GM12878 (cell line): ENCODE data around the gene KIF6. TPM values are rescaled to one million over a fixed set of nuclear protein-coding genes. Genes with fewer than 3 reads are reported as not detected.

ENCODE experiments used
- ATAC-seq: fragments of 200-7000 bp; cut with Tn5 transposase; 3 replicates; pipeline ENCODE4 v1.9.1; 2020; ENCODE audit warnings: mild to moderate bottlenecking, moderate library complexity
- BruUV-seq: library from RNA; stranded (reverse); fragments of 400-500 nt; replicated peaks from 2 replicates; lab custom pipeline; 2021; lab: Mats Ljungman, UMichigan
- CTCF ChIA-PET: fragments of 300-600 bp; sonication (Branson Sonifier 250); formaldehyde crosslinking; extraction: SDS; loops from one replicate; lab custom pipeline; 2021; ENCODE audit warnings: inconsistent platforms; lab: Yijun Ruan, JAX
- POLR2A ChIA-PET: fragments of 350-600 bp; formaldehyde crosslinking; extraction: SDS; loops from one replicate; lab custom pipeline; 2021; ENCODE audit warnings: inconsistent platforms; lab: Charles Lee
- RAD21 ChIA-PET: fragments of 300-600 bp; sonication (Branson Sonifier 250); formaldehyde crosslinking; loops from one replicate; lab custom pipeline; 2023; ENCODE audit warnings: antibody characterized with exemption; ENCODE audit not compliant: unreplicated experiment; lab: Charles Lee
- SMC1A ChIA-PET: fragments of 300-600 bp; sonication (Branson Sonifier 250); formaldehyde crosslinking; loops from one replicate; lab custom pipeline; 2023; ENCODE audit not compliant: unreplicated experiment, uncharacterized antibody; lab: Charles Lee
- DNase-seq: peaks from one replicate; pipeline ENCODE4 v3.0.0-alpha.2; 2011; ENCODE audit warnings: low read depth, low spot score
- FAIRE-seq: peaks from 3 replicates; lab custom pipeline; 2011; peaks lifted over from hg19 to GRCh38; lab: Jason Lieb, UNC
- H2AFZ ChIP-seq: 2 replicates; pipeline ENCODE4 v1.6.0; 2011; ENCODE audit warnings: low read depth, low read length, control low read depth; ENCODE audit not compliant: control insufficient read depth
- H3K27ac ChIP-seq: 2 replicates; pipeline ENCODE4 v1.5.1; 2011; ENCODE audit warnings: control low read depth; ENCODE audit not compliant: control insufficient read depth, insufficient read depth
- H3K27me3 ChIP-seq, 2 experiments: replicated peaks in 1 of 2; 2 replicates each; pipeline versions ENCODE4 v1.6.0 to v1.6.1; 2011; ENCODE audit warnings: low read length in 1 of 2; ENCODE audit not compliant: control insufficient read depth in 2 of 2, insufficient read depth in 2 of 2
- H3K36me3 ChIP-seq, 2 experiments: 2 replicates each; pipeline ENCODE4 v1.5.1; 2011; ENCODE audit warnings: low read length in 1 of 2; ENCODE audit not compliant: control insufficient read depth in 2 of 2, insufficient read depth in 2 of 2
- H3K4me1 ChIP-seq: 2 replicates; pipeline ENCODE4 v1.6.1; 2011; ENCODE audit warnings: mild to moderate bottlenecking, low read length, moderate library complexity, mixed read lengths; ENCODE audit not compliant: control insufficient read depth, insufficient read depth
- H3K4me2 ChIP-seq: 2 replicates; pipeline ENCODE4 v1.6.0; 2011; ENCODE audit warnings: control low read depth; ENCODE audit not compliant: control insufficient read depth, insufficient read depth
- H3K4me3 ChIP-seq: fragments of 200-600 bp; sonication (generic); 2 replicates; pipeline ENCODE4 v1.5.1; 2016
- H3K79me2 ChIP-seq: 2 replicates; pipeline ENCODE4 v1.6.0; 2011; ENCODE audit warnings: low read length; ENCODE audit not compliant: control insufficient read depth, insufficient read depth
- H3K9ac ChIP-seq: 2 replicates; pipeline ENCODE4 v1.8.0; 2011; ENCODE audit warnings: low read length, control low read depth, mixed read lengths; ENCODE audit not compliant: control insufficient read depth, insufficient read depth
- H3K9me3 ChIP-seq: replicated peaks from 3 replicates; pipeline ENCODE4 v1.5.1; 2011; ENCODE audit warnings: mild to moderate bottlenecking, low read length; ENCODE audit not compliant: control insufficient read depth, insufficient read depth
- H4K20me1 ChIP-seq: 2 replicates; pipeline ENCODE4 v1.6.0; 2011; ENCODE audit not compliant: control insufficient read depth, insufficient read depth
- CEBPB ChIP-seq, 2 experiments: fragments of 150-350 bp in 1 of 2; IDR thresholded peaks; 2 replicates each; pipeline ENCODE4 v1.6.1; 2012 to 2014; ENCODE audit warnings: low read depth in 2 of 2, low read length in 2 of 2, borderline replicate concordance in 1 of 2, inconsistent platforms in 1 of 2
- CREB1 ChIP-seq: IDR thresholded peaks from 2 replicates; pipeline ENCODE4 v1.6.1; 2012; ENCODE audit warnings: low read depth, mild to moderate bottlenecking, inconsistent platforms
- HCFC1 ChIP-seq: fragments of 150-350 bp; IDR thresholded peaks from 2 replicates; pipeline ENCODE4 v1.6.1; 2014; ENCODE audit warnings: low read length
- HDAC6 ChIP-seq: fragments of 200-600 bp; sonication (generic); IDR thresholded peaks from one replicate; pipeline ENCODE4 v1.8.0; 2017; ENCODE audit warnings: antibody characterized with exemption; ENCODE audit not compliant: unreplicated experiment
- IKZF2 ChIP-seq, 2 experiments: fragments of 450-650 bp; IDR thresholded peaks; 2 replicates each; pipeline ENCODE4 v1.6.1; 2017; ENCODE audit warnings: mild to moderate bottlenecking in 2 of 2, moderate library complexity in 2 of 2
- JUNB ChIP-seq: IDR thresholded peaks from 2 replicates; pipeline ENCODE4 v1.6.1; 2016; ENCODE audit warnings: antibody characterized with exemption, mild to moderate bottlenecking
- NFIC ChIP-seq: IDR thresholded peaks from 2 replicates; pipeline ENCODE4 v1.6.1; 2012; ENCODE audit warnings: low read depth, mild to moderate bottlenecking, inconsistent platforms, low read length, moderate library complexity
- POLR2A ChIP-seq: IDR thresholded peaks from 2 replicates; pipeline ENCODE4 v1.6.1; 2011; ENCODE audit warnings: low read depth, mild to moderate bottlenecking, low read length
- POLR2AphosphoS2 ChIP-seq: IDR thresholded peaks from 2 replicates; pipeline ENCODE4 v1.6.1; 2011; ENCODE audit warnings: low read depth, mild to moderate bottlenecking, low read length, improper control_type of control experiment, moderate library complexity
- RAD21 ChIP-seq: IDR thresholded peaks from 2 replicates; pipeline ENCODE4 v1.6.1; 2011; ENCODE audit warnings: mild to moderate bottlenecking, low read depth, low read length, moderate library complexity; ENCODE audit not compliant: insufficient read depth
- REST ChIP-seq: IDR thresholded peaks from 2 replicates; pipeline ENCODE4 v1.6.1; 2012; ENCODE audit warnings: mild to moderate bottlenecking, low read depth, low read length
- SIN3A ChIP-seq: IDR thresholded peaks from 2 replicates; pipeline ENCODE4 v1.6.1; 2012; ENCODE audit warnings: low read depth, low read length, improper control_type of control experiment
- TCF12 ChIP-seq: IDR thresholded peaks from 2 replicates; pipeline ENCODE4 v1.6.1; 2011; ENCODE audit warnings: low read depth, mild to moderate bottlenecking, low read length
- YBX1 ChIP-seq: fragments of 450-650 bp; IDR thresholded peaks from 2 replicates; pipeline ENCODE4 v1.6.1; 2016; ENCODE audit warnings: antibody characterized with exemption
- WGBS: methylation state at CpG from one replicate; pipeline ENCODE4 v1.1.6; 2016; ENCODE audit warnings: low lambda C conversion rate; ENCODE audit not compliant: insufficient replicate concordance, insufficient coverage; ENCODE audit errors: missing lambda C conversion rate; 5-methylcytosine and 5-hydroxymethylcytosine counted together
- in situ Hi-C: fragments of 300-500 bp; cut with MboI; formaldehyde crosslinking; loops from 9 replicates; pipeline ENCODE4 v1.14.3; 2018; ENCODE audit warnings: mixed read lengths
- intact Hi-C: fragments of 100-400 bp; cut with micrococcal nuclease; formaldehyde crosslinking; loops from one replicate; pipeline ENCODE4 v1.14.2; 2022; ENCODE audit not compliant: unreplicated experiment
- polyA plus RNA-seq, 11 experiments: library from polyadenylated mRNA; depleted of rRNA in 4 of 11; unstranded in 6 of 11; stranded (reverse) in 5 of 11; fragments of >200 nt; fragmentation: Nextera tagmentation in 4 of 11; fragmentation: Illumina TruSeq in 1 of 11; extraction: Ambion mirVana in 4 of 11; extraction: Trizol in 1 of 11; gene quantifications; 1 replicate in 1 of 11; 2 replicates in 10 of 11; pipeline versions ENCODE4 v1.2.1 to v1.2.3, GENCODE V29; 2011 to 2016; ENCODE audit warnings: inconsistent platforms in 2 of 11, missing spikeins in 2 of 11, low read depth in 1 of 11
- total RNA-seq, 4 experiments: library from RNA; depleted of rRNA in 3 of 4; stranded (reverse); fragments of >200 nt in 3 of 4; fragmentation: Illumina TruSeq in 1 of 4; extraction: Trizol in 1 of 4; gene quantifications; 2 replicates each; pipeline versions ENCODE4 v1.2.1 to v1.2.3, GENCODE V29; 2013 to 2021
- TF ChIP-seq, protein P1 (sequence below): fragments of 450-650 bp; IDR thresholded peaks from 2 replicates; pipeline ENCODE4 v1.6.1; 2017; ENCODE audit warnings: mild to moderate bottlenecking, moderate library complexity
- TF ChIP-seq, protein P2 (sequence below): fragments of 450-650 bp; IDR thresholded peaks from 2 replicates; pipeline ENCODE4 v1.6.1; 2017; ENCODE audit warnings: borderline replicate concordance

KIF6 gene
- total and polyA plus RNA-seq, 10 of the 15 experiments (the other 5 are each of a cell fraction or from before 2014, with no cell fraction given): 0.09 to 1.0 (median 0.28) TPM

DNA sequence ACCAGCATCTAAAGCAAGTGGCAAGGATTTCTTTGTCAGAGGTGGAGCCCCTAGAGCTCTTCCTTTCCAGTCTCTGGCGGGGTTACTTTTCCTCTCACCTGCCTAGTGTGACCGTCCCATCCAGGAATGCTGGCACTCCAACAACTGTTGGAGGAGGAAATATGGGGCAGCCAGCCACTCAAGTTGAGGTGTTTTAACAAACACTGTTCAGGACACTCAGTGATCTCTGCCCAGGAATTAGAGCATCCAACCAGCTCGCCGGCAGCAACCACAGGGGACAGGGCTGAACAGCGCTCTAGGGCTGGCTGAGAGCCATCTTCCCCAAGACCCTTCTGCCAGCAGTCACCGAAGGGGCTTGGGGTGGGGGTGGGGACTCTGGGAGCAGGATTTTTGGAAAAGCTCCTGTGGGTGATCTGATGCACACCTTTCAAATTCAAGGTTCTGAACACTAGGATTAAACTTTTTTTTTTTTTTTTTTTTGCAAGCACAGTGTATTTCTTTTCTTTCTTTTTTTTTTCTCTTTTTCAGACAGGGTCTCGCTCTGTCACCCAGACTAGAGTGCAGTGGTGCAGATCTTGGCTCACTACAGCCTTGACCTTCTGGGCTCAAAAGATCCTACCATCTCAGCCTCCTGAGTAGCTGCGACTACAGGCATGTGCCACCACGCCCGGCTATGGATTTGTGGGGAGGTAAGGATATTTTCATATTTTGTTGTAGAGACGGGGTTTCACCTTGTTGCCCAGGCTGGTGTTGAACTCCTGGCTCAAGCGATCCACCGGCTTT is 374.3 kb downstream of the KIF6 start:
- SMC1A ChIA-PET: interaction anchor here (0.6 to 1.1 kb wide), 2 partner anchors 48 to 514 kb away, joined by 3 to 4 read pairs; no protein-coding TSS in a partner anchor
- in situ Hi-C loops: loop anchor here (10.0 kb wide), 1 partner anchor 534 kb away; no protein-coding TSS in a partner anchor
- TF ChIP-seq POLR2A: no peak
- no peak for TF ChIP-seq IKZF2 (IDR thresholded peaks at IDR 0.05)
- TF ChIP-seq SIN3A: no peak
- TF ChIP-seq POLR2AphosphoS2: no peak
- TF ChIP-seq CREB1: no peak
- TF ChIP-seq, protein P1, sequence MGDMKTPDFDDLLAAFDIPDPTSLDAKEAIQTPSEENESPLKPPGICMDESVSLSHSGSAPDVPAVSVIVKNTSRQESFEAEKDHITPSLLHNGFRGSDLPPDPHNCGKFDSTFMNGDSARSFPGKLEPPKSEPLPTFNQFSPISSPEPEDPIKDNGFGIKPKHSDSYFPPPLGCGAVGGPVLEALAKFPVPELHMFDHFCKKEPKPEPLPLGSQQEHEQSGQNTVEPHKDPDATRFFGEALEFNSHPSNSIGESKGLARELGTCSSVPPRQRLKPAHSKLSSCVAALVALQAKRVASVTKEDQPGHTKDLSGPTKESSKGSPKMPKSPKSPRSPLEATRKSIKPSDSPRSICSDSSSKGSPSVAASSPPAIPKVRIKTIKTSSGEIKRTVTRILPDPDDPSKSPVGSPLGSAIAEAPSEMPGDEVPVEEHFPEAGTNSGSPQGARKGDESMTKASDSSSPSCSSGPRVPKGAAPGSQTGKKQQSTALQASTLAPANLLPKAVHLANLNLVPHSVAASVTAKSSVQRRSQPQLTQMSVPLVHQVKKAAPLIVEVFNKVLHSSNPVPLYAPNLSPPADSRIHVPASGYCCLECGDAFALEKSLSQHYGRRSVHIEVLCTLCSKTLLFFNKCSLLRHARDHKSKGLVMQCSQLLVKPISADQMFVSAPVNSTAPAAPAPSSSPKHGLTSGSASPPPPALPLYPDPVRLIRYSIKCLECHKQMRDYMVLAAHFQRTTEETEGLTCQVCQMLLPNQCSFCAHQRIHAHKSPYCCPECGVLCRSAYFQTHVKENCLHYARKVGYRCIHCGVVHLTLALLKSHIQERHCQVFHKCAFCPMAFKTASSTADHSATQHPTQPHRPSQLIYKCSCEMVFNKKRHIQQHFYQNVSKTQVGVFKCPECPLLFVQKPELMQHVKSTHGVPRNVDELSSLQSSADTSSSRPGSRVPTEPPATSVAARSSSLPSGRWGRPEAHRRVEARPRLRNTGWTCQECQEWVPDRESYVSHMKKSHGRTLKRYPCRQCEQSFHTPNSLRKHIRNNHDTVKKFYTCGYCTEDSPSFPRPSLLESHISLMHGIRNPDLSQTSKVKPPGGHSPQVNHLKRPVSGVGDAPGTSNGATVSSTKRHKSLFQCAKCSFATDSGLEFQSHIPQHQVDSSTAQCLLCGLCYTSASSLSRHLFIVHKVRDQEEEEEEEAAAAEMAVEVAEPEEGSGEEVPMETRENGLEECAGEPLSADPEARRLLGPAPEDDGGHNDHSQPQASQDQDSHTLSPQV: no peak
- TF ChIP-seq, protein P2, sequence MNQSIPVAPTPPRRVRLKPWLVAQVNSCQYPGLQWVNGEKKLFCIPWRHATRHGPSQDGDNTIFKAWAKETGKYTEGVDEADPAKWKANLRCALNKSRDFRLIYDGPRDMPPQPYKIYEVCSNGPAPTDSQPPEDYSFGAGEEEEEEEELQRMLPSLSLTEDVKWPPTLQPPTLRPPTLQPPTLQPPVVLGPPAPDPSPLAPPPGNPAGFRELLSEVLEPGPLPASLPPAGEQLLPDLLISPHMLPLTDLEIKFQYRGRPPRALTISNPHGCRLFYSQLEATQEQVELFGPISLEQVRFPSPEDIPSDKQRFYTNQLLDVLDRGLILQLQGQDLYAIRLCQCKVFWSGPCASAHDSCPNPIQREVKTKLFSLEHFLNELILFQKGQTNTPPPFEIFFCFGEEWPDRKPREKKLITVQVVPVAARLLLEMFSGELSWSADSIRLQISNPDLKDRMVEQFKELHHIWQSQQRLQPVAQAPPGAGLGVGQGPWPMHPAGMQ: no peak
- no peak for TF ChIP-seq RAD21
- no peak for TF ChIP-seq HCFC1
- TF ChIP-seq TCF12: no peak
- TF ChIP-seq JUNB: no peak
- no peak for TF ChIP-seq REST
- TF ChIP-seq YBX1: no peak
- TF ChIP-seq CEBPB (IDR thresholded peaks at IDR 0.05; ENCODE audit: borderline replicate concordance in 1 of 2, low read depth in 2 of 2, low read length in 2 of 2): no peak
- no peak for TF ChIP-seq NFIC
- TF ChIP-seq HDAC6: no peak
- no peaks in the 10 kb centered on the region for H3K27me3 ChIP-seq
- no peaks in the 10 kb centered on the region for H3K79me2 ChIP-seq
- CTCF ChIA-PET: interaction anchor here (1.2 to 3.7 kb wide), 3 partner anchors 9 to 12 kb away, joined by 3 to 15 read pairs (median 14); no protein-coding TSS in a partner anchor
- intact Hi-C loops: no loop called here
- H3K4me1 ChIP-seq: no peaks in the 10 kb centered on the region
- FAIRE-seq: no peak
- WGBS: 59% methylated on average over 12 of the region's 13 CpGs
- no TSS peak for BruUV-seq
- no peak overlapping the region for H3K4me2 ChIP-seq
- RAD21 ChIA-PET: interaction anchor here (0.6 kb wide), 1 partner anchor 84 kb away, joined by 4 read pairs; no protein-coding TSS in a partner anchor
- no peaks in the 10 kb centered on the region for H4K20me1 ChIP-seq
- DNase-seq: no peak
- ATAC-seq: no peak
- no peaks in the 10 kb centered on the region for H3K9me3 ChIP-seq
- H3K27ac ChIP-seq: no peak overlapping the region
- H3K4me3 ChIP-seq: no peak overlapping the region
- POLR2A ChIA-PET: no interaction called here
- H3K9ac ChIP-seq: no peak overlapping the region
- H2AFZ ChIP-seq: no peak overlapping the region
- no peaks in the 10 kb centered on the region for H3K36me3 ChIP-seq
